ENCODE data around the gene DLK2. TPM values are rescaled to one million over a fixed set of nuclear protein-coding genes. Genes with fewer than 3 reads are reported as not detected.

The DLK2 gene
- total and polyA plus RNA-seq, 2 of the 13 experiments (the other 11 are each of a cell fraction or from before 2014, with no cell fraction given), result 1.2 to 3.8 TPM

DNA sequence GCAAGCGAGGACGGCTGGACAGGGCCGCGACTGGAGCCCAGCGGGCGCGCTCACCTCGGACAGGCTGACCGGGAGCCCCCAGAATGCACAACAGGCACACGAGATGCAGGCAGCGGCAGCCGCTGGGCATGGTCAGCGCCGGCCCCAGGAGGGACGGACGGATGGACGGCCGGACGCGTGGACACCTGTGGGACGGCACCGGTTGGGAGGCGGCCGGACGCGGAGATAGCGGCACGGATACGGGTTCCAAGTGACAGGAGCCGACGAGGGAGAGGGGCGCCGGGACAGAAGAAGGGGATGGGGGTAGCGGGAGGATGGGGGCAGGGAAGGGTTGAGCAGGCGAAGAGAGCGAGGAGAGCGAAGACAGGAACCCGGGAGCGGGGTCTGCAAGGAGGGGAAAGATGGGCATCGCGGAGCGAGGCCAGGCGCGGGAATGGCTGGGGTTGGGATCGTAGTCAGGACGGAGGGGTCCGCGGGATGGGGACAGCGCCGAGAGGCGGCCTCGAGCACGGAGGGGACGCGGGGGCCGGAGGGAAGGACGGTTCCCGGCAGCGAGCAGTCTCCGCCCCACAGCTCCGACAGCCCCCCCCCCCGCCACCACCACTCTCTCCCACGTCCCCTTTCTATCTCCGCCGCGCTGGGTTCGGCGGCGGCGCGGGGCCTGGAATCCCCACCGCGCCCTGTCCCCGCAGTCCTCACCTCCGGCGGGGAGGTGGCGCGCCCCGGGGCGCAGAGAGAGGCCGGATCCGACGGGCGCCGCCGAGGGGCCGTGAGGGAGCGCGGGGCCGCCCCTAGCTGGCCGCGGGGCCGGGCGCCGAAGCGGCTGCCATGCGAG, 435 bp downstream of the DLK2 start (continued):
- TF ChIP-seq, protein P1, sequence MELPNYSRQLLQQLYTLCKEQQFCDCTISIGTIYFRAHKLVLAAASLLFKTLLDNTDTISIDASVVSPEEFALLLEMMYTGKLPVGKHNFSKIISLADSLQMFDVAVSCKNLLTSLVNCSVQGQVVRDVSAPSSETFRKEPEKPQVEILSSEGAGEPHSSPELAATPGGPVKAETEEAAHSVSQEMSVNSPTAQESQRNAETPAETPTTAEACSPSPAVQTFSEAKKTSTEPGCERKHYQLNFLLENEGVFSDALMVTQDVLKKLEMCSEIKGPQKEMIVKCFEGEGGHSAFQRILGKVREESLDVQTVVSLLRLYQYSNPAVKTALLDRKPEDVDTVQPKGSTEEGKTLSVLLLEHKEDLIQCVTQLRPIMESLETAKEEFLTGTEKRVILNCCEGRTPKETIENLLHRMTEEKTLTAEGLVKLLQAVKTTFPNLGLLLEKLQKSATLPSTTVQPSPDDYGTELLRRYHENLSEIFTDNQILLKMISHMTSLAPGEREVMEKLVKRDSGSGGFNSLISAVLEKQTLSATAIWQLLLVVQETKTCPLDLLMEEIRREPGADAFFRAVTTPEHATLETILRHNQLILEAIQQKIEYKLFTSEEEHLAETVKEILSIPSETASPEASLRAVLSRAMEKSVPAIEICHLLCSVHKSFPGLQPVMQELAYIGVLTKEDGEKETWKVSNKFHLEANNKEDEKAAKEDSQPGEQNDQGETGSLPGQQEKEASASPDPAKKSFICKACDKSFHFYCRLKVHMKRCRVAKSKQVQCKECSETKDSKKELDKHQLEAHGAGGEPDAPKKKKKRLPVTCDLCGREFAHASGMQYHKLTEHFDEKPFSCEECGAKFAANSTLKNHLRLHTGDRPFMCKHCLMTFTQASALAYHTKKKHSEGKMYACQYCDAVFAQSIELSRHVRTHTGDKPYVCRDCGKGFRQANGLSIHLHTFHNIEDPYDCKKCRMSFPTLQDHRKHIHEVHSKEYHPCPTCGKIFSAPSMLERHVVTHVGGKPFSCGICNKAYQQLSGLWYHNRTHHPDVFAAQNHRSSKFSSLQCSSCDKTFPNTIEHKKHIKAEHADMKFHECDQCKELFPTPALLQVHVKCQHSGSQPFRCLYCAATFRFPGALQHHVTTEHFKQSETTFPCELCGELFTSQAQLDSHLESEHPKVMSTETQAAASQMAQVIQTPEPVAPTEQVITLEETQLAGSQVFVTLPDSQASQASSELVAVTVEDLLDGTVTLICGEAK (IDR thresholded peaks at IDR 0.05), result no peak
- TF ChIP-seq, protein P1 (CRISPR knock-in tag; IDR thresholded peaks at IDR 0.05), result no peak
- TF ChIP-seq ZNF263 (CRISPR knock-in tag; IDR thresholded peaks at IDR 0.05), result 0 out of 2 replicates have a peak, but pooled peaks have one; percentile 20
- TF ChIP-seq ZNF230 (CRISPR knock-in tag; IDR thresholded peaks at IDR 0.05), result no peak
- TF ChIP-seq, protein P2, sequence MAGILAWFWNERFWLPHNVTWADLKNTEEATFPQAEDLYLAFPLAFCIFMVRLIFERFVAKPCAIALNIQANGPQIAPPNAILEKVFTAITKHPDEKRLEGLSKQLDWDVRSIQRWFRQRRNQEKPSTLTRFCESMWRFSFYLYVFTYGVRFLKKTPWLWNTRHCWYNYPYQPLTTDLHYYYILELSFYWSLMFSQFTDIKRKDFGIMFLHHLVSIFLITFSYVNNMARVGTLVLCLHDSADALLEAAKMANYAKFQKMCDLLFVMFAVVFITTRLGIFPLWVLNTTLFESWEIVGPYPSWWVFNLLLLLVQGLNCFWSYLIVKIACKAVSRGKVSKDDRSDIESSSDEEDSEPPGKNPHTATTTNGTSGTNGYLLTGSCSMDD (CRISPR knock-in tag; IDR thresholded peaks at IDR 0.05), result no peak
- no peak for TF ChIP-seq ARNT (IDR thresholded peaks at IDR 0.05)
- TF ChIP-seq NCOR1 (IDR thresholded peaks at IDR 0.05; ENCODE audit: borderline replicate concordance, low read length), result no peak
- no peak for TF ChIP-seq SMARCE1 (IDR thresholded peaks at IDR 0.05; ENCODE audit: borderline replicate concordance)
- TF ChIP-seq, protein P3, sequence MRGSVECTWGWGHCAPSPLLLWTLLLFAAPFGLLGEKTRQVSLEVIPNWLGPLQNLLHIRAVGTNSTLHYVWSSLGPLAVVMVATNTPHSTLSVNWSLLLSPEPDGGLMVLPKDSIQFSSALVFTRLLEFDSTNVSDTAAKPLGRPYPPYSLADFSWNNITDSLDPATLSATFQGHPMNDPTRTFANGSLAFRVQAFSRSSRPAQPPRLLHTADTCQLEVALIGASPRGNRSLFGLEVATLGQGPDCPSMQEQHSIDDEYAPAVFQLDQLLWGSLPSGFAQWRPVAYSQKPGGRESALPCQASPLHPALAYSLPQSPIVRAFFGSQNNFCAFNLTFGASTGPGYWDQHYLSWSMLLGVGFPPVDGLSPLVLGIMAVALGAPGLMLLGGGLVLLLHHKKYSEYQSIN (CRISPR knock-in tag; IDR thresholded peaks at IDR 0.05; ENCODE audit: borderline replicate concordance), result no peak
- no peak for TF ChIP-seq PAX8 (CRISPR knock-in tag; IDR thresholded peaks at IDR 0.05; ENCODE audit: borderline replicate concordance)
- TF ChIP-seq CEBPB (IDR thresholded peaks at IDR 0.05; ENCODE audit: borderline replicate concordance, low read depth, low read length), result no peak
- peak; percentile 72; the same call in 1 of the 2 replicates for TF ChIP-seq RXRB (CRISPR knock-in tag; IDR thresholded peaks at IDR 0.05; ENCODE audit: borderline replicate concordance)
- no peak for TF ChIP-seq TEAD2 (CRISPR knock-in tag; IDR thresholded peaks at IDR 0.05)
- peak; percentile 21; the same call in 1 of the 2 replicates for TF ChIP-seq ZNF550 (CRISPR knock-in tag; IDR thresholded peaks at IDR 0.05; ENCODE audit: borderline replicate concordance)
- peak; percentile 74; the same call in 1 of the 2 replicates for TF ChIP-seq ZNF709 (CRISPR knock-in tag; IDR thresholded peaks at IDR 0.05)
- TF ChIP-seq RORA (CRISPR knock-in tag; IDR thresholded peaks at IDR 0.05), result no peak
- no peak for TF ChIP-seq PAWR (CRISPR knock-in tag; IDR thresholded peaks at IDR 0.05; ENCODE audit: borderline replicate concordance)
- 0 out of 2 replicates have a peak, but pooled peaks have one; percentile 19 for TF ChIP-seq ZBTB7A (CRISPR knock-in tag; IDR thresholded peaks at IDR 0.05)
- TF ChIP-seq ZNF773 (CRISPR knock-in tag; IDR thresholded peaks at IDR 0.05; ENCODE audit: borderline replicate concordance), result no peak
- TF ChIP-seq IRF2 (CRISPR knock-in tag; IDR thresholded peaks at IDR 0.05), result peak; percentile 82
